Mammary epithelial cell (primary cell): Measurements from ENCODE around the gene TINAGL1.

Source experiments
- EZH2 ChIP-seq: IDR thresholded peaks from 2 replicates; pipeline ENCODE4 v1.6.1; 2012; ENCODE audit warnings: low read length, inconsistent platforms, borderline replicate concordance
- TF ChIP-seq, protein P1 (sequence below), 2 donors: IDR thresholded peaks in 1 of 2; conservative IDR thresholded peaks in 1 of 2; 2 replicates each; pipeline ENCODE4 v1.5.1; 2011 to 2012; ENCODE audit warnings: inconsistent platforms in 2 of 2, low read length in 2 of 2, mild to moderate bottlenecking in 2 of 2, control low read depth in 1 of 2, low read depth in 1 of 2; ENCODE audit not compliant: insufficient read depth in 1 of 2; ENCODE audit errors: extremely low read depth in 1 of 2

DNA sequence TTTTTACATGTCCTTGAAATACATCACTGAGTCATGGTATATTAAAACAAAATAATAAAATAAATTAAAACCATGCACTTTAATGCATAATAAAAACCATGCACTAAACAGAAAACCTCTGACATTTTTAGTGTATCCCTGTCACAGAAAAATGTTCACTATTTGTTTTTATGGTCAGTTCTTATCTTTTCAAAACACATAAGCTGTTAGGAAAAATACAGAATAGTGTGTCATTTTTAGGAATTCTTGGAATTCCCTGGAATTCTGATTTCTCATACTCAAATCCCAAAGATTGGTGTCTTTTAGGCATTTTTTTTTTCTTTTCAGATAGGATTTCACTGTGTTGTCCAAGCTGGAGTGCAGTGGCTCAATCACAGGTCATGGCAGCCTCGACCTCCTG is 25.1 kb upstream of the TINAGL1 start:
- TF ChIP-seq, protein P1, sequence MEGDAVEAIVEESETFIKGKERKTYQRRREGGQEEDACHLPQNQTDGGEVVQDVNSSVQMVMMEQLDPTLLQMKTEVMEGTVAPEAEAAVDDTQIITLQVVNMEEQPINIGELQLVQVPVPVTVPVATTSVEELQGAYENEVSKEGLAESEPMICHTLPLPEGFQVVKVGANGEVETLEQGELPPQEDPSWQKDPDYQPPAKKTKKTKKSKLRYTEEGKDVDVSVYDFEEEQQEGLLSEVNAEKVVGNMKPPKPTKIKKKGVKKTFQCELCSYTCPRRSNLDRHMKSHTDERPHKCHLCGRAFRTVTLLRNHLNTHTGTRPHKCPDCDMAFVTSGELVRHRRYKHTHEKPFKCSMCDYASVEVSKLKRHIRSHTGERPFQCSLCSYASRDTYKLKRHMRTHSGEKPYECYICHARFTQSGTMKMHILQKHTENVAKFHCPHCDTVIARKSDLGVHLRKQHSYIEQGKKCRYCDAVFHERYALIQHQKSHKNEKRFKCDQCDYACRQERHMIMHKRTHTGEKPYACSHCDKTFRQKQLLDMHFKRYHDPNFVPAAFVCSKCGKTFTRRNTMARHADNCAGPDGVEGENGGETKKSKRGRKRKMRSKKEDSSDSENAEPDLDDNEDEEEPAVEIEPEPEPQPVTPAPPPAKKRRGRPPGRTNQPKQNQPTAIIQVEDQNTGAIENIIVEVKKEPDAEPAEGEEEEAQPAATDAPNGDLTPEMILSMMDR (conservative IDR thresholded peaks at IDR 0.05 in 1 of 2, IDR thresholded peaks at IDR 0.05 in 1 of 2; ENCODE audit: extremely low read depth in 1 of 2, insufficient read depth in 1 of 2, low read depth in 1 of 2, low read length in 2 of 2) = no peak
- TF ChIP-seq EZH2 = no peak
